ENCODE data around the gene SLC1A2.
A peak's percentile ranks its signal among the peaks of the same experiment; 100 is the strongest.

SLC1A2 gene

DNA sequence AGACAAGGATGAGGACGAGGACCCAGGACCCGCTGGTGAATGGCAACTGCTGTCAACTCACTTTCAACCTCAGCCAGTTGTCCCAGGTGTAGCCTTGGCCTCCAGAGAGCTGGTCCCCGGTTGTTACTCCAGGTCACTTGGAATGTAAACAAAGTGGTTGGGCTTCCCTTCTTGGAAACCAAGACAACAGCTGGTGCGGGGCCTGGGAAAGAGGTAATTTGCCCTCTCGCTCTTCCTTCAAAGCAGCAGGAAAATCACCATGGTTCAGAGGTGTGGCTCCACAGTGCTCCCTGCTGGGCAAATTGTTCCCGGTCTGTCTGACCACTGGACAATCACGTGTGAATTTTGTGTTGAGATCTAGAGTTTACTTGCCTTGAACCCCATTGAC, 15.0 kb downstream of the SLC1A2 start:
- DNase-seq (ENCODE audit: low read depth): no peak
- no peak overlapping the region for H3K4me3 ChIP-seq (ENCODE audit: low read depth, low read length)
- TF ChIP-seq, protein P1, sequence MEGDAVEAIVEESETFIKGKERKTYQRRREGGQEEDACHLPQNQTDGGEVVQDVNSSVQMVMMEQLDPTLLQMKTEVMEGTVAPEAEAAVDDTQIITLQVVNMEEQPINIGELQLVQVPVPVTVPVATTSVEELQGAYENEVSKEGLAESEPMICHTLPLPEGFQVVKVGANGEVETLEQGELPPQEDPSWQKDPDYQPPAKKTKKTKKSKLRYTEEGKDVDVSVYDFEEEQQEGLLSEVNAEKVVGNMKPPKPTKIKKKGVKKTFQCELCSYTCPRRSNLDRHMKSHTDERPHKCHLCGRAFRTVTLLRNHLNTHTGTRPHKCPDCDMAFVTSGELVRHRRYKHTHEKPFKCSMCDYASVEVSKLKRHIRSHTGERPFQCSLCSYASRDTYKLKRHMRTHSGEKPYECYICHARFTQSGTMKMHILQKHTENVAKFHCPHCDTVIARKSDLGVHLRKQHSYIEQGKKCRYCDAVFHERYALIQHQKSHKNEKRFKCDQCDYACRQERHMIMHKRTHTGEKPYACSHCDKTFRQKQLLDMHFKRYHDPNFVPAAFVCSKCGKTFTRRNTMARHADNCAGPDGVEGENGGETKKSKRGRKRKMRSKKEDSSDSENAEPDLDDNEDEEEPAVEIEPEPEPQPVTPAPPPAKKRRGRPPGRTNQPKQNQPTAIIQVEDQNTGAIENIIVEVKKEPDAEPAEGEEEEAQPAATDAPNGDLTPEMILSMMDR (IDR thresholded peaks at IDR 0.05; ENCODE audit: low read depth, low read length, missing control alignments): peak; percentile 31
- in situ Hi-C loops (cut with HindIII; ENCODE audit: low sequenced_read_pairs): no loop called here

DNA sequence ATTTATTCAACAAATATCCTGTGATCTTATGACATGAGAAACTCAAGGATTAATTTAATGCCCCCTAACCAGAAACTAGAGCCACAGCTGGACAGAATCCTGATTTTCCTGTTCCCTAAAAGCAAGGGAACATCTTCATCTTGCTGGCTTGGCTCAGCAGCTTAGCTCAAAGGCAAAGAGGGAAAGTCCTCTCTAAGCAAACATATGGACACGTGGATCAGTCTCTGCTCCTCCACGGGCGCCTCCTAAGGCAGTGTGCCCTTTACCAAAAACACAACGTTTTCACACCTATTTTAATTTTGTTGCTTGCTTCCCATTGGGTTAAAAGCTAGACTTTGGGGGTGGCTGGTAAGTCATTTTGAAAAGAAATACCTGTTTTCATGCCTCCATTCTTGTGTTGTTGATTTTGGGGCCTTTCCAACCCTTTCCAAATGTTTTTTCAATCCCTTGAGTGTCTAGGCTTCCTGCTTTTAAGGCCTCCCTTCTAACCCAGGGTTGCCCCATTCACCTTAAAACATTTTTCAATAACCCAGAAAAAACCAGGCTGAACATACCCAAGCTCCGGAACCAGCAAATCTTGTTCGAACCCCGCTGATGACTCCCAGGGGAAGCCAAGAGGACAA, 15.5 kb downstream of the SLC1A2 start:
- TF ChIP-seq, protein P1 (IDR thresholded peaks at IDR 0.05; ENCODE audit: low read depth, low read length, missing control alignments): no peak
- in situ Hi-C loops (cut with HindIII; ENCODE audit: low sequenced_read_pairs): no loop called here
- no peak overlapping the region for H3K4me3 ChIP-seq (ENCODE audit: low read depth, low read length)
- no peak for DNase-seq (ENCODE audit: low read depth)

DNA sequence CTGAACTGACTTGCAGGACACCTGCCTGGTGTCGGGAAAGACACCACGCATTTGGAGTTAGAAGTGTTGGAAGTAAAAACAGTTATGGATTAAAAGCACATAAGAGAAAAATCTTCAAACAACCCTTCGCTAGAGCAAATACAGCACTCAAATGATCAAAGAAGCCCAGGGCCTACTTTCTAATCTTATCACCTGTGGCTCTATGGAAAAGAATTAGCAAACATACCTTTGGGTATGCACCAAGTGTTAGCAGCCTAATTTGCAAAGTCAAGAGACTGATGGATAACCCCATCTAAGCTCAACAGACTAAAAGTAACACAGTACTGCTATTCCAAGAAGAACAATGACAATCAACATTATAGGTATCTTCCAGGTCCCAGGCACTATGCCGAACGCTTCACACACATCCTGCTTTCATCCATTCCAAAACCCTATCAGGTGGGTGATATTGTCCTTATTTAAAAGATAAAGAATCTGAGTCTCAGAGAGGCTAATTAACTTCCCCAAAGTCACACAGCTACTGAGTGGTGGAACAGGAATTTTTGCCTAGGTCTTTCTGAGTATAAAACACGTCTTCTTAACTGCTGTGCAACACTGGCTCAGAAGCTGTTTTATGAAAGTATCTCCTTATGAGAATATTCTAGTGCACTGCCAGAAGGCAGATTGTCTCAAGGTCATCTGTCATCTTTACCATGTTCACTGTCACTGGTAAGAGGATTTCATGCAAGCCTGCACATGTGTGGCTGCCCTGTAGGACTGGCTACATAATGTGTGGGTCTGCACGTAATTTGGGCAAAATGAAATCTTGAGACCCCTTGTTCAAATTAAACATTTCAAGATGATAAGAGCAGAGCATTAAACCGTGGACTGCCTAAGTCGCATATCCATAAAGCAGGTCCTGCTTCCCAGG, 16.4 kb downstream of the SLC1A2 start:
- no peak overlapping the region for H3K4me3 ChIP-seq (ENCODE audit: low read depth, low read length)
- no peak for DNase-seq (ENCODE audit: low read depth)
- TF ChIP-seq, protein P1 (IDR thresholded peaks at IDR 0.05; ENCODE audit: low read depth, low read length, missing control alignments): no peak
- in situ Hi-C loops (cut with HindIII; ENCODE audit: low sequenced_read_pairs): no loop called here

DNA sequence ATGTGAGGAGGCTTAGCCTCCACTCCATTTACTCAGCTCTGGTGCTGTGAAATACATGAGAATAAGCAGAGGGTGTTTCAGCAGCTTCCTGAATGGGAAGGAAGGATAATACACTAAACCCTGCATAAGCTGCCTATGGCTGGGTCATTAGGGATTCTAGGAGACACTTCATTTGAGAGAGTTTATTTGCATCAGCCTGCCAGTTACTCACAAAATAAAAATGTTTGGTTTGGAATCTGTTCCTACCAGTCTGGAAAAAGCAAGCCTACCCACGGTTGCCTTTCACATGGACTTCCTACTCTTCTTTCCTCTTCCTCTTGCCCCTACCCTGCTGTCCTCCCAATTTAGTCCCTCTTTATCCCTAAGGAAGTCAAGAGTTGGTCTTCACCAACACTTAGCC, 20.5 kb downstream of the SLC1A2 start:
- in situ Hi-C loops (cut with HindIII; ENCODE audit: low sequenced_read_pairs): loop anchor here (25.0 kb wide), 1 partner anchor 812 kb away; no protein-coding TSS in a partner anchor
- no peak for DNase-seq (ENCODE audit: low read depth)
- TF ChIP-seq, protein P1 (IDR thresholded peaks at IDR 0.05; ENCODE audit: low read depth, low read length, missing control alignments): no peak
- H3K4me3 ChIP-seq (ENCODE audit: low read depth, low read length): no peak overlapping the region

DNA sequence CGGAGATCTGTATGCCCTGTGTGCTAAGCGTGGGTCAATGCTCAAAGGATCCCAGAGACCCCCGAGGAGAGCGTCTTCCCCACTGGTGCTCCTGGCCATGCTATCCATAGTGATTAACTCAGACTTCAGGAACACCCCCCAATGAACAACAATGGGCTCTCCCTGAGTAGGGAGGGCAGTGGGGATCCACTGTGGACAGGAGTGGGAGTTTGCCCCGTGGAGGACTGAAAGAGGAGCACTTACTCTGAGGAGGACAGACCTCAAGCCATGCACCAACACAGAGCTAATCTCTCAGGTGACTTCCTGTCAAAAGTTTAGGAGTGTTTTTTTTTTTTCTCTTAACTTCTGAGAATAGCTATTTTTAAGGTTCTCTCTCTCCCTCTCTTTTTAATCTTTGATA, 24.4 kb downstream of the SLC1A2 start:
- TF ChIP-seq, protein P1 (IDR thresholded peaks at IDR 0.05; ENCODE audit: low read depth, low read length, missing control alignments): no peak
- H3K4me3 ChIP-seq (ENCODE audit: low read depth, low read length): no peak overlapping the region
- in situ Hi-C loops (cut with HindIII; ENCODE audit: low sequenced_read_pairs): loop anchor here (25.0 kb wide), 1 partner anchor 808 kb away; no protein-coding TSS in a partner anchor
- no peak for DNase-seq (ENCODE audit: low read depth)

DNA sequence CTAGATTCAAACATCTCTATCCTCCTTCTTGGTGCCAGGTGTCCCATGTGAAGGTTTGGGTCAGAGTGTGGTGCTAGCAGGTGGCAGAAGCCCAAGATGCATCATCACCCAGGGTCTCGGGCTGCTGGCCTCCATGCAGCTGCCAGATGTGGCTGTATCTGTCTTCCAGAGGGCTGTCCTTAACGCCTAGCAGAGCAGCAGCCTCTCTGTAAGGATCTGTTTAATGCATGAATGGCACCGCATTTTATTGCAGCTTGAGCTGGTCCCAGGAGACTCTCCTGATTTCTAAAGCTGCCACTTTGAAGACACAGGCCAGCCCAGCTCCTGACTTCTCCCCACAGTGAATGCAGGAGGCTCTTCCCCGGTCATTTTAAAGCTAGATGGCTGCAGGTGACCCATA, 26.3 kb downstream of the SLC1A2 start:
- DNase-seq (ENCODE audit: low read depth): no peak
- H3K4me3 ChIP-seq (ENCODE audit: low read depth, low read length): no peak overlapping the region
- TF ChIP-seq, protein P1 (IDR thresholded peaks at IDR 0.05; ENCODE audit: low read depth, low read length, missing control alignments): no peak
- in situ Hi-C loops (cut with HindIII; ENCODE audit: low sequenced_read_pairs): loop anchor here (25.0 kb wide), 1 partner anchor 806 kb away; no protein-coding TSS in a partner anchor

Data from astrocyte of the cerebellum (primary cell).